CD14-positive monocyte (primary cell): ENCODE data around the gene TNXB. TPM values are rescaled to one million over a fixed set of nuclear protein-coding genes. Genes with fewer than 3 reads are reported as not detected.

Experiments used
- DNase-seq, 3 donors: peaks; one replicate each; pipeline ENCODE4 v3.0.0-alpha.2; 2011 to 2022
- H2AFZ ChIP-seq: 2 replicates; pipeline ENCODE4 v1.6.0; 2012; ENCODE audit warnings: mild to moderate bottlenecking, low read depth, low read length, inconsistent platforms; ENCODE audit not compliant: insufficient read depth, poor library complexity, severe bottlenecking
- H3K27ac ChIP-seq, 2 donors: 1 replicate in 1 of 2; 2 replicates in 1 of 2; pipeline ENCODE4 v1.5.1; 2012 to 2013; ENCODE audit warnings: low read length in 2 of 2, control low read depth in 1 of 2, inconsistent platforms in 1 of 2, low read depth in 1 of 2, mild to moderate bottlenecking in 1 of 2
- H3K27me3 ChIP-seq, 2 donors: one replicate each; pipeline versions ENCODE4 v1.6.0 to v1.6.1; 2011 to 2013; ENCODE audit warnings: low read length in 2 of 2; ENCODE audit not compliant: control insufficient read depth in 2 of 2, insufficient read depth in 2 of 2
- H3K36me3 ChIP-seq, 2 donors: replicated peaks in 1 of 2; 1 replicate in 1 of 2; 2 replicates in 1 of 2; pipeline versions ENCODE4 v1.5.1 to v1.6.1; 2012 to 2013; ENCODE audit warnings: low read length in 2 of 2, control low read depth in 1 of 2, inconsistent platforms in 1 of 2, mild to moderate bottlenecking in 1 of 2; ENCODE audit not compliant: insufficient read depth in 2 of 2, control insufficient read depth in 1 of 2
- H3K4me1 ChIP-seq, 2 donors: 1 replicate in 1 of 2; 2 replicates in 1 of 2; pipeline versions ENCODE4 v1.5.1 to v1.6.1; 2012 to 2013; ENCODE audit warnings: low read length in 2 of 2, control low read depth in 1 of 2, inconsistent platforms in 1 of 2, mild to moderate bottlenecking in 1 of 2, moderate library complexity in 1 of 2; ENCODE audit not compliant: insufficient read depth in 2 of 2, control insufficient read depth in 1 of 2
- H3K4me2 ChIP-seq: replicated peaks from 2 replicates; pipeline ENCODE3; 2012; ENCODE audit warnings: low read length, moderate library complexity, mild to moderate bottlenecking; ENCODE audit not compliant: poor library complexity, severe bottlenecking; ENCODE audit errors: extremely low read depth
- H3K4me3 ChIP-seq, 3 experiments: fragments of 200-600 bp in 1 of 3; sonication (generic) in 1 of 3; replicated peaks in 1 of 3; 1 replicate in 2 of 3; 2 replicates in 1 of 3; pipeline ENCODE4 v1.5.1; 2011 to 2013; ENCODE audit warnings: low read length in 3 of 3, mild to moderate bottlenecking in 3 of 3, control low read depth in 2 of 3, low read depth in 2 of 3, inconsistent platforms in 1 of 3, moderate library complexity in 1 of 3
- H3K79me2 ChIP-seq: 2 replicates; pipeline ENCODE4 v1.6.0; 2012; ENCODE audit warnings: mild to moderate bottlenecking, control low read depth, inconsistent platforms, low read length, moderate library complexity; ENCODE audit not compliant: insufficient read depth
- H3K9ac ChIP-seq: 2 replicates; pipeline ENCODE4 v1.6.0; 2017; ENCODE audit warnings: low read length, mild to moderate bottlenecking; ENCODE audit not compliant: insufficient read depth, poor library complexity, severe bottlenecking
- H3K9me3 ChIP-seq, 2 donors: replicated peaks in 1 of 2; 1 replicate in 1 of 2; 2 replicates in 1 of 2; pipeline versions ENCODE4 v1.5.1 to v1.6.1; 2012 to 2013; ENCODE audit warnings: low read length in 2 of 2, control low read depth in 1 of 2; ENCODE audit not compliant: control insufficient read depth in 1 of 2, insufficient read depth in 1 of 2
- H4K20me1 ChIP-seq: 2 replicates; pipeline ENCODE4 v1.6.0; 2012; ENCODE audit warnings: mild to moderate bottlenecking, low read length, control low read depth, moderate library complexity; ENCODE audit not compliant: insufficient read depth
- H3K27ac Mint-ChIP-seq, 7 donors: one replicate each; pipeline ENCODE4 v1.8.0; 2020; ENCODE audit warnings: mild to moderate bottlenecking in 7 of 7, mixed read lengths in 7 of 7, moderate library complexity in 6 of 7, inconsistent platforms in 2 of 7
- H3K27me3 Mint-ChIP-seq, 3 donors: one replicate each; pipeline ENCODE4 v1.8.0; 2021 to 2022; ENCODE audit warnings: low read depth in 3 of 3, mild to moderate bottlenecking in 3 of 3, mixed read lengths in 3 of 3, moderate library complexity in 3 of 3, inconsistent platforms in 1 of 3
- H3K36me3 Mint-ChIP-seq, 2 donors: one replicate each; pipeline ENCODE4 v1.8.0; 2020; ENCODE audit warnings: mixed read lengths in 2 of 2, inconsistent platforms in 1 of 2, mild to moderate bottlenecking in 1 of 2
- H3K4me1 Mint-ChIP-seq: one replicate; pipeline ENCODE4 v1.8.0; 2020; ENCODE audit warnings: mild to moderate bottlenecking, mixed read lengths
- H3K4me3 Mint-ChIP-seq, 2 donors: one replicate each; pipeline ENCODE4 v1.8.0; 2020; ENCODE audit warnings: mild to moderate bottlenecking in 2 of 2, mixed read lengths in 2 of 2, moderate library complexity in 1 of 2
- H3K9me3 Mint-ChIP-seq, 7 donors: one replicate each; pipeline ENCODE4 v1.8.0; 2020 to 2022; ENCODE audit warnings: mixed read lengths in 7 of 7, mild to moderate bottlenecking in 6 of 7, moderate library complexity in 6 of 7, inconsistent platforms in 2 of 7
- CTCF ChIP-seq: fragments of 200-600 bp; IDR thresholded peaks from one replicate; pipeline ENCODE4 v1.8.0; 2022; ENCODE audit warnings: antibody characterized with exemption, mild to moderate bottlenecking
- WGBS: methylation state at CpG from one replicate; pipeline ENCODE4 v1.1.5; 2013; ENCODE audit warnings: missing lambda C conversion rate; ENCODE audit not compliant: insufficient coverage; 5-methylcytosine and 5-hydroxymethylcytosine counted together
- intact Hi-C, 2 donors: fragments of 100-400 bp; cut with micrococcal nuclease; formaldehyde crosslinking; loops; one replicate each; pipeline versions ENCODE4 v1.15.0 to v1.15.1; 2023
- polyA plus RNA-seq, 3 donors: library from polyadenylated mRNA; depleted of rRNA in 1 of 3; unstranded in 2 of 3; stranded (reverse) in 1 of 3; fragments of 300-500 nt in 2 of 3; fragments of >200 nt in 1 of 3; fragmentation: Illumina TruSeq in 2 of 3; gene quantifications; 1 replicate in 2 of 3; 2 replicates in 1 of 3; pipeline ENCODE4 v1.2.3, GENCODE V29; 2012 to 2021

TNXB gene
- polyA plus RNA-seq, 3 donors, result 1.2 TPM; not detected in 2

- no peak overlapping the region for H3K27ac Mint-ChIP-seq
- no peaks in the 10 kb centered on the region for H4K20me1 ChIP-seq
- intact Hi-C loops, result no loop called here
- H3K4me3 ChIP-seq, result no peak overlapping the region
- H3K4me1 Mint-ChIP-seq, result no peaks in the 10 kb centered on the region
- H3K9me3 Mint-ChIP-seq, result no peaks in the 10 kb centered on the region
- H3K4me3 Mint-ChIP-seq, result no peak overlapping the region
- H3K9me3 ChIP-seq, result no peaks in the 10 kb centered on the region
- no peaks in the 10 kb centered on the region for H3K36me3 Mint-ChIP-seq
- H3K9ac ChIP-seq, result no peak overlapping the region
- peaks cover 7 to 10% (median 7%) of the 10 kb centered on the region in 3 donors for H3K27me3 Mint-ChIP-seq
- H3K4me2 ChIP-seq, result no peak overlapping the region
- no peak for DNase-seq
- no peaks in the 10 kb centered on the region for H3K36me3 ChIP-seq
- 93% methylated on average over 9 of the region's 11 CpGs for WGBS
- no peak overlapping the region for H3K27ac ChIP-seq
- H3K4me1 ChIP-seq, result no peaks in the 10 kb centered on the region
- no peak overlapping the region for H2AFZ ChIP-seq
- TF ChIP-seq CTCF, result no peak
- no peaks in the 10 kb centered on the region for H3K79me2 ChIP-seq
- H3K27me3 ChIP-seq, result no peaks in the 10 kb centered on the region
These were observed 50.6 kb downstream of the TNXB start for GRCh38 chr6:32058511-32058963.

GRCh38 chr6:32057966-32058365, 51.2 kb downstream of the TNXB start:
- H3K4me1 ChIP-seq, result no peaks in the 10 kb centered on the region
- no peak overlapping the region for H3K27ac Mint-ChIP-seq

More at GRCh38 chr6:32057966-32058365, 51.2 kb downstream of the TNXB start:
- Histone ChIP-seq H3K79me2 (no peaks in the 10 kb centered on the region), H3K36me3 (no peaks in the 10 kb centered on the region), H3K9ac (no peak overlapping the region), H3K9me3 (no peaks in the 10 kb centered on the region), H2AFZ (no peak overlapping the region), H3K27me3 (no peaks in the 10 kb centered on the region), H3K4me3 (no peak overlapping the region), H4K20me1 (no peaks in the 10 kb centered on the region), H3K27ac (no peak overlapping the region), H3K4me2 (no peak overlapping the region)
- intact Hi-C loops, result no loop called here
- DNase-seq, result no peak
- TF ChIP-seq CTCF, result no peak
- H3K4me3 Mint-ChIP-seq, result no peak overlapping the region
- WGBS, result 93% methylated on average over 17 of the region's 17 CpGs
- H3K36me3 Mint-ChIP-seq, result no peaks in the 10 kb centered on the region
- H3K27me3 Mint-ChIP-seq, result peaks cover 7 to 10% (median 7%) of the 10 kb centered on the region in 3 donors
- H3K9me3 Mint-ChIP-seq, result no peaks in the 10 kb centered on the region
- no peaks in the 10 kb centered on the region for H3K4me1 Mint-ChIP-seq
